ENCODE results near the gene ATP4B. TPM values are rescaled to one million over a fixed set of nuclear protein-coding genes. Genes with fewer than 3 reads are reported as not detected.

ATP4B gene
- polyA plus RNA-seq, 1 experiment = not detected

DNA sequence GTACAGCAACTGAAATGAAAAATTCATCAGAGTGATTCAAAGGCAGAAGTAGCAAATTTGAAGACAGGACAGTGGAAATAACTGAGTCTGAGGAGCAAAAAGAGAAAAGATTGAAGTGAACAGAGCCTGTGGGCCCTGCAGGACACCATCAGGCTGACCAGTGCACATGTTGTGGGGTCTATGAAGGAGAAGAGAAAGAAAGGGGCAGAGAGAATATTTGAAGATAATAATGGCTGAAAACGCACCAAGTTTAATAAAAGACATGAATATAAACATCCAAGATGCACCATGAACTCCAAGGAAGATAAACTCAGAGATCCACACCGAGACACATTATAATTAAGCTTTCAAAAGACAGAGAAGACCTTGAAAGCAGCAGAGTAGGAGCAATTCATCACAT, 15.4 kb downstream of the ATP4B start:
- Histone ChIP-seq H3K4me3 (ENCODE audit: low read depth, low read length) (no peak overlapping the region), H3K36me3 (ENCODE audit: control insufficient read depth, insufficient read depth, low read length) (peaks cover 8% of the 10 kb centered on the region), H3K27me3 (ENCODE audit: control insufficient read depth, insufficient read depth, low read length) (no peaks in the 10 kb centered on the region)
- ChIA-PET CTCF (interaction anchor here (1.6 to 1.7 kb wide), 2 partner anchors 11 to 305 kb away, joined by 3 to 6 read pairs; no protein-coding TSS in a partner anchor), POLR2A (no interaction called here)
- TF ChIP-seq, protein P1, sequence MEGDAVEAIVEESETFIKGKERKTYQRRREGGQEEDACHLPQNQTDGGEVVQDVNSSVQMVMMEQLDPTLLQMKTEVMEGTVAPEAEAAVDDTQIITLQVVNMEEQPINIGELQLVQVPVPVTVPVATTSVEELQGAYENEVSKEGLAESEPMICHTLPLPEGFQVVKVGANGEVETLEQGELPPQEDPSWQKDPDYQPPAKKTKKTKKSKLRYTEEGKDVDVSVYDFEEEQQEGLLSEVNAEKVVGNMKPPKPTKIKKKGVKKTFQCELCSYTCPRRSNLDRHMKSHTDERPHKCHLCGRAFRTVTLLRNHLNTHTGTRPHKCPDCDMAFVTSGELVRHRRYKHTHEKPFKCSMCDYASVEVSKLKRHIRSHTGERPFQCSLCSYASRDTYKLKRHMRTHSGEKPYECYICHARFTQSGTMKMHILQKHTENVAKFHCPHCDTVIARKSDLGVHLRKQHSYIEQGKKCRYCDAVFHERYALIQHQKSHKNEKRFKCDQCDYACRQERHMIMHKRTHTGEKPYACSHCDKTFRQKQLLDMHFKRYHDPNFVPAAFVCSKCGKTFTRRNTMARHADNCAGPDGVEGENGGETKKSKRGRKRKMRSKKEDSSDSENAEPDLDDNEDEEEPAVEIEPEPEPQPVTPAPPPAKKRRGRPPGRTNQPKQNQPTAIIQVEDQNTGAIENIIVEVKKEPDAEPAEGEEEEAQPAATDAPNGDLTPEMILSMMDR (IDR thresholded peaks at IDR 0.05; ENCODE audit: insufficient read depth, low read depth, low read length) = no peak
- no peak for DNase-seq (ENCODE audit: low read depth)

- TF ChIP-seq, protein P1 (IDR thresholded peaks at IDR 0.05; ENCODE audit: insufficient read depth, low read depth, low read length) = no peak
- ChIA-PET CTCF (no interaction called here), POLR2A (no interaction called here)
- Histone ChIP-seq H3K4me3 (ENCODE audit: low read depth, low read length) (no peak overlapping the region), H3K27me3 (ENCODE audit: control insufficient read depth, insufficient read depth, low read length) (no peaks in the 10 kb centered on the region), H3K36me3 (ENCODE audit: control insufficient read depth, insufficient read depth, low read length) (peaks cover 16% of the 10 kb centered on the region)
- DNase-seq (ENCODE audit: low read depth) = no peak
Measured at GRCh38 chr13:113641426-113641825, 16.6 kb downstream of the ATP4B start.

DNA sequence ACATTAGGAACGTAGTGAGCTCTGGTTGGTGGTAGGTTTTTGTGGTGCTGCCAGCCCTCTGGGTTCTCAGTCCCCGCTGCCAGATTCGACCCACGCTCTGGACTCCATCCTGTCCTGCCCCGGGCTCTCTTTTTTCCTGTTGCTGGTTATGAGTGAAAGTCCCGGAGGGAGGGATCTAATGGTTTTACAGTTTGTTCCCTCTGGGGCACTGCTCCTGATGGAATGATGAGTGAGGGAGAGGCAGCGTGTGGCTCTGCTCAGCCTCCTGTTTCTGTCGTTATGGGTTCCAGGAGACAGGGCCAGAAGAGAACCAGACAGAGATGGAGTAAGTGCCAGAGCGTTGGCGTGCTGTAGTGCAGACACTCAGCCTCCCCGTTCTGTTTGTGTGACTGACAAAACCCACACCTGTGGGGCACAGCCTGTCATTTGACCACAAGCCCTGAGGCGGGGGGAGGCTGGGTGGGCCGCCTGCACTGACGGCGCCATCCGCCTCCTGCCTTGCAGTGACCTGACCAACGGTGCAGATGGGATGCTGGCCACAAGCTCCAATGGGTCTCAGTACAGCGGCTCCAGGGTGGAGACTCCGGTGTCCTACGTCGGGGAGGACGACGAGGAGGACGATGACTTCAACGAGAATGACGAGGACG, 18.3 kb downstream of the ATP4B start:
- no peak overlapping the region for H3K4me3 ChIP-seq (ENCODE audit: low read depth, low read length)
- H3K27me3 ChIP-seq (ENCODE audit: control insufficient read depth, insufficient read depth, low read length) = no peaks in the 10 kb centered on the region
- TF ChIP-seq, protein P1 (IDR thresholded peaks at IDR 0.05; ENCODE audit: insufficient read depth, low read depth, low read length) = no peak
- peaks cover 27% of the 10 kb centered on the region for H3K36me3 ChIP-seq (ENCODE audit: control insufficient read depth, insufficient read depth, low read length)
- CTCF ChIA-PET = interaction anchor here (1.3 kb wide), 1 partner anchor 10 kb away, joined by 4 read pairs; no protein-coding TSS in a partner anchor
- POLR2A ChIA-PET = no interaction called here
- DNase-seq (ENCODE audit: low read depth) = no peak

GRCh38 chr13:113638806-113639205, 19.2 kb downstream of the ATP4B start:
- Histone ChIP-seq H3K4me3 (ENCODE audit: low read depth, low read length) (no peak overlapping the region), H3K36me3 (ENCODE audit: control insufficient read depth, insufficient read depth, low read length) (peaks cover 32% of the 10 kb centered on the region), H3K27me3 (ENCODE audit: control insufficient read depth, insufficient read depth, low read length) (no peaks in the 10 kb centered on the region)
- TF ChIP-seq, protein P1 (IDR thresholded peaks at IDR 0.05; ENCODE audit: insufficient read depth, low read depth, low read length) = no peak
- DNase-seq (ENCODE audit: low read depth) = no peak
- POLR2A ChIA-PET = no interaction called here
- CTCF ChIA-PET = interaction anchor here (1.1 to 1.3 kb wide), 2 partner anchors 9 to 24 kb away, joined by 3 to 4 read pairs; no protein-coding TSS in a partner anchor

GRCh38 chr13:113638173-113638746, 19.7 kb downstream of the ATP4B start:
- Histone ChIP-seq H3K27me3 (ENCODE audit: control insufficient read depth, insufficient read depth, low read length) (no peaks in the 10 kb centered on the region), H3K4me3 (ENCODE audit: low read depth, low read length) (no peak overlapping the region), H3K36me3 (ENCODE audit: control insufficient read depth, insufficient read depth, low read length) (peaks cover 36% of the 10 kb centered on the region)
- ChIA-PET POLR2A (no interaction called here), CTCF (interaction anchor here (1.1 to 1.3 kb wide), 2 partner anchors 9 to 25 kb away, joined by 3 to 4 read pairs; no protein-coding TSS in a partner anchor)
- DNase-seq (ENCODE audit: low read depth) = no peak
- TF ChIP-seq, protein P1 (IDR thresholded peaks at IDR 0.05; ENCODE audit: insufficient read depth, low read depth, low read length) = no peak
